SW480 (cell line): ENCODE results near the gene ZNF883.
"Not testable (repeated sequence)": the region's sequence is repeated elsewhere in the genome, so short reads cannot be mapped to it uniquely, and the experiment has no call there.

ENCODE experiments used
- DNase-seq: peaks from one replicate; pipeline ENCODE4 v3.0.0-alpha.2; 2016; ENCODE audit warnings: low spot score

The ZNF883 gene

DNA sequence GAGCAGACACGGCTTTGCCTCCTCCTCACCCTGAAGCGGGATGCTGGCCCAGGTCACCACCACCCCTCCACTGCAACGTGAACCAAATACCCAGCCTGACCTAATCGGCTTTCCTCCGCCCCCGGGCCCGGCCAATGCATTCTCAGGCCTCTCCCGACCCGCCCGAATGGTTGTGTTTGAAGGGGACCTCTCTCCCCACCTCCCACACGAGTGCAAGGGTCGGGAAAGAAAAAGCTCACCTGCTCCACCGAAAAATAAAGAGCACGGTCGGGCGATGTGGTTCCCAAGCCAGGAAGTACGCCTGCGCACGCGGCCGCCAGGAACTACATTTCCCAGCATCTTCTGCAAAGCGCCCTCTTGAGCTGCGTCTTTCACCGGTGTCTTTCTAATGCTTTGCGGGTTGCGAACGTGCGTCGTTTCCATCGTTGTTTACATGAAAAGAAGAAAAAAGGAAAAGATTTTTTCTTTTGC is at the start of gene ZNF883:
Gene ZNF883, minus strand, starts transcription at position 282 of the 471 bp plus-strand sequence.
- no peak for DNase-seq

DNA sequence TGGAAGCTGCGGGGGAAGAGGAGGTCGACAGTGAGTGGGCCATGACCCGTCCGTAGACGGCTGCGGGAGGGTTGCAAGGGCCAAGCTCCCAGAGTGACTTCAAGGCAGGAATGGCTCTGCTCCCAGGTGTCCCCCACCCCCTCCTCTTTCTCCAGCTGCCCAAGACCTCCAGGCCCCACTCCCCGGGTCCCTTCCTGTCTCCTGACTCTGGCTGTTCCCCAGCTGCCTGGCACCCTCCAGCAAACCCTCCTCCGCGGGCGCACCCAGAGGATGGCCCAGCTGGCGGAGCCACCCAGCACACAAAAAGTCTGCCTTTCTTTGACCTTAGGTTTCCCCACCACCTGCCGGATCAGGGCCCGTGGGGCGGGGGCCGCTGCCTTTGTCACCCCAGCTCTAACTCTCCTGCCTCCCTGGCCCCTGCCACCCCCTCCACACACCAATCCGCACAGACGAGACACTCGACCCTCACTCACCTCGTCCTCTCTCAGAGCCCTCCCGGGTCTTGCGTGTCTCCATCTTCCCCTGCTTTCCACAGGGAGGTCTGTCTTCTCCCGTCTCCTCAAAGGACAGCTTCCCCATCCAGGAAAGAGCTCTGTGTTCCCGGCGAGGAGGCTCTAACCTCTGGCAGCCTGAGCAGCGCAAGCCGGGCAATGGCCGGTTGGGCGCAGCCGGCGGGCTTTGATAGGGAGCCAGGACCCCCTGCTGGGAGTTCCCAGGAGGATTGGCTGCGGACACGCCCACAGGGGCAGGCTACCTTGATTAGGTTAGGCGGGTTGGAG is 49.3 kb upstream of the ZNF883 start:
- DNase-seq: not testable (repeated sequence)

DNA sequence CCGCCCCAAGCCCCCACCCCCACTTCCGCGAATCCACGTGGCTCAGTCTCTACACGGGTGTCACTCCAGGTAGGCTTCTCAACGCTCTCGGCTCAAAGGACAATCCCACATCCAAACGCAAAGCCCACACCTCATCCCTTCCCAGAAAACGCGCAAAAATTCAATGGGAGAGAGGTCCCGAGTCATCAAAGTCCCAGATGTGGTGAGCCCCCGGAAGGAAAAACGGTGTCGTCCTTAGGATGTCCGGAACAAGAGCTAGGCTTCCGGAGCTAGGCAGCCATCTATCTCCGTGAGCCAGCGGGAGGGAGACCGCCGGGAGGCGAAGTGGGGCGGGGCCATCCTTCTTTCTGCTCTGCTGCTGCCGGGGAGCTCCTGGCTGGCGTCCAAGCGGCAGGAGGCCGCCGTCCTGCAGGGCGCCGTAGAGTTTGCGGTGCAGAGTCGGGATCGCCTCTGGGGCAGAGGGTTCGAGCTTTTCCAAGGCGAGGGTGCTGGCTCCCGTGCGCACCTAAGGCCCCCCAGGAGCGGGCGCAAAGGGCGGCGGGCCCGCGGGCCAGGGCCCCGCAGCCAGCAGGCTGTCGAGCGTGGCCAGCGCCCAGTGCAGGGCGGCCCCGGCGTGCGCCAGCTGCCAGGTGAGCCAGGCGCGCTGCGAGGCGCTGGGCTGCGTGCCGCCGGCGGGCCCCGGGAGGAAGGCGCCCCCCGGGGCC is 47.7 kb upstream of the ZNF883 start:
- DNase-seq: not testable (repeated sequence)

DNA sequence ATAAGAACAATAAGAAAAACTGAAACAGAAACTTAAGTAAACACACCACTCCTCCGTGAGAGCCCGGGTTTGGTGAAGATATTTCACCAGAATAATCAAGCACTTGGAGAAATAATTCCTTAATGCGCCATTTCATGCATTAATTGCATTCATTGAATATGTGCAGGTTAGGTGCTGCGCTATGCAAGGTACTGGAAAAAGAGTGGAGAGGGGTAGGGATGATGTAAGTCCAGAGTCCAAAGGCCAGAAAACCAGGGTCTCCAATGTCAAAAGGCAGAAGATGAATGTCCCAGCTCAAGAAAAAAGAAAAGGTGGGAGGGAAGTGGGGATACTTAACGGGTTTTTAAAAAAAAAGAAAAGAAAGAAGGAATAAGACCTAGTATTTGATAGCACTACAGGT is 45.2 kb upstream of the ZNF883 start:
- DNase-seq: no peak

DNA sequence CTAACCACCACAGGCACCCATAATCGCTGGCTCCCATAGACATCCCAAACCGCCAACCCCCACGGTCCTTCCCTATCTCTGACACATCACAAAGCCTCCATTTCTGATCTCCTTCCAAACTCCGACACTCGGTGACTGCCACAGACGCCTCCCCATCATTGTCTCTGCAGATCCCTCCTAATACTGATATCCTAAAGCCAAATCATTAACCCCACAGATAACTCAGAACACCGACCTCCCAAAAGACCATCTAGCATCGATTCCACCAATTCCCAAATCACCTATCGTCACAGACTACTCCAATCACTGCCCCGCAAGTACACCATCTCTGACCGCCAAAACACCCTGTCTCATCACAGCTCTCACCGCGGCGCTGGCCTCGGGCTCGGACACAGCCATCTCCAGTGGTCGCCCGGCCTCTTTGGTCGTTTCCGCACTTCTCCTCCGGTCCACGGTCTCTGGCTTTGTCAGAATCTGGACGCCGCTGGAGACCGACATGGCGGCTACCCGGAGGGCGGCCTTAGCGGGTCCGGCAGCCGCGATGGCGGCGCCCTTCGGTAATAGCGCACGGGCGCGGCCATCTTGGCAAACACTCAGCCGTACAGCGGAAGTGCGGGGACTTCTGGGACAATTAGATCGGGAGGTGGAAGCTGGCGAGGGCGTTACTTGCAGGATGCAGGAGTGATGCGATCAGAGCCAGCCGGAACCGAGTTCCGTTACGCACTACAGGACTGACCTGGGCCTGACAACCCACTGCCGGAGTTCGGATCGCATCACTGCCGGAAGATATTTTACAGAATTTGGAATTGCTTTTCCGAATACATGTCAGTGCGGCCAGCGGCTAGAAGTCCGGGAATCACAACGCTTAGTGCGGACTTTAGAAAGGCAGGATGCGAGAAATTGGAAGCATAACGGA is 44.5 kb upstream of the ZNF883 start, which contains the start of gene ZFP37:
Gene ZFP37, minus strand, starts transcription at position 534 of the 916 bp plus-strand sequence. Its CDS starts 36 bp downstream, at position 498.
- DNase-seq: peak; percentile 94

GRCh38 chr9:113042884-113043657 is 31.1 kb upstream of the ZNF883 start:
- DNase-seq: peak; percentile 6

DNA sequence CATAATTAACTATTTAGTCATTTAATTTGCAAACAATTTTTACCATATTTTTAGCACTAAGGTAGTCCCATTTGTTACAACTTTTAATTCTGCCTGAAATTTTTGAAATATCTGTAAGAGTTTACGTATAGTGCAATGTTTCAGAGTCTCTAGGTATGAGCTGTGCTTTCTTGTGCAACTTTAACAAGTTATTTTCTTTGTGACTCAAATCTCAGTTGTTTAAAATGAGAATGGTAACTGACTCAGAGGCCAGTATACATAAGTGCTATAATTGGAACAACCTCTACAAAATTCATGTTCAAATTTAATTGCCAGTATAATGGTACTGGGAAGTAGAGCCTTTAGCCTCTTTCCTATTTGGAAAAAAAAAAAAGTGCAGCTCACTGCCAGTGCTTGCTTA is 14.2 kb upstream of the ZNF883 start:
- DNase-seq: no peak

DNA sequence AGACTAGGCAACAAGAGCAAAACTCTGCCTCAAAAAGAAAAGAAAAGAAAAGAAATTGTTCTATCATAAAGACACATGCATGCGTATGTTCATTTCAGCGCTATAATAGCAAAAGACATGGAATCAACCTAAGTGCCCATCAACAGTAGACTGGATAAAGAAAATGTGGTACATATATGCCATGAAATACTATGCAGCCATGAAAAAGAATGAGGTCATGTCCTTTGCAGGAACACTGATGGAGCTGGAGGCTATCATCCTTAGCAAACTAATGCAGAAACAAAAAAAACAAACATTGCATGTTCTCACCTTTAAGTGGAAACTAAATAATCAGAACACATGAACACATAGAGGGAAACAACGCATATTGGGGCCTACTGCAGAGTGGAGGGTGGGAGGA is 6.3 kb upstream of the ZNF883 start:
- no peak for DNase-seq

DNA sequence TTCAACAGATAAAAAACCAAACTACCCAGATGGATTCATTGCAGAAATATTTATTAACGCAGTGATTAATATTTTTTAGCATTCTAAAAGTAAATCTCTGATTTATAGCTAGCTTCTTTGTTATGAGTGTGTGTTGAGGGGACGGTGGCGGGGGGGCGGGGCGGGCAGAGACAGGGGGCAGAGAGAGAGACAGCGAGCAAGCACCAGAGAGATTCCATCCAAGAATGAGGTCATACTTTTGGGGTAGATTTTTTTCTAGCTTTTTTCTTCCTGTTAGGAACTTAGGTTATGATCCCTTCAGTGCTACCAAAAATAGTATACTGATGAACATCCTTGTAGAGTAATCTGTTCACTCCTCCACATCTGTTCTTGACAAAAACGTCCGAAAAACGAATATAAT is 500 bp upstream of the ZNF883 start:
- DNase-seq: no peak

GRCh38 chr9:113005777-113006176 is 6.2 kb downstream of the ZNF883 start:
- peak; percentile 2 for DNase-seq

- DNase-seq: no peak
Observed at GRCh38 chr9:112997236-112997941, 14.6 kb downstream of the ZNF883 start.

DNA sequence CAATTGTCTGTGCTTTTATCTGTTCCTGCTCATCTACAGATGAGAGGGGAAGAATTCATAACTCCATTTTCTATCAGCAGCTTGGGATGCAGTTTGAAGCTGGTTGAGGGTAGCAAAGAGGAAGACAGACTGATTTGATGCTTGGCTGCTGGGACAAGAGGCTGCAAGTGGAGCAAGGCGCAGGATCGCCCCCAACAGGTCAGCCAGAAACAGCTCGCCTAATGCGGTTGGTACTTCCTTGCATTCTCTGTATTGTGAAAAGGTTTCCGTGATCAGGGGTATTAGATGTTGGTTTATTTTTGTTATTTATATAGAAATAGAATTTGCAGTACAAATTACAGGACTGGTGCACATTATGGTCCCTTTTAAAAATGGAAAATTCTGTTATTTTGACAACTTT is 40.6 kb downstream of the ZNF883 start:
- peak; percentile 8 for DNase-seq

GRCh38 chr9:112970939-112971338 is 41.1 kb downstream of the ZNF883 start:
- DNase-seq: peak; percentile 42

DNA sequence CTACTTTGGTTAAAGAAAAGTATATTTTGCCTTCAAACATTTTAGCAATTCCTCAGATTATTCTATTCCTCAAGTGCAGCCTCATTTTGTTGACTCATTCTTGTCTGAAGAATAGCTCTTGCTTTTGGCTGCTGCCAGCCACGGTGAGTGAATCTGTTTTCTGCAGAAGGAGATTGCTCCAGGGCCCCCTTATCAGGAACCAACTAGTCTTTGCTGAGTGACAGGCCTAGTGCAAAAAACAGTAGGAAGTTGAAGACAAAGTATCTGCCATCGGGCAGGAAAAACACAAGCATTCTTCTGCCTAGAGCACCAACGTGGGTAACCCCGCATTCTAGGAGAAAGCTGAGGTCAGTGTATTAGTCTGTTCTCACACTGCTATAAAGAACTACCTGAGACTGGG is 42.3 kb downstream of the ZNF883 start:
- DNase-seq: no peak

- DNase-seq: no peak
Observed at GRCh38 chr9:112955550-112955949, 56.4 kb downstream of the ZNF883 start.

DNA sequence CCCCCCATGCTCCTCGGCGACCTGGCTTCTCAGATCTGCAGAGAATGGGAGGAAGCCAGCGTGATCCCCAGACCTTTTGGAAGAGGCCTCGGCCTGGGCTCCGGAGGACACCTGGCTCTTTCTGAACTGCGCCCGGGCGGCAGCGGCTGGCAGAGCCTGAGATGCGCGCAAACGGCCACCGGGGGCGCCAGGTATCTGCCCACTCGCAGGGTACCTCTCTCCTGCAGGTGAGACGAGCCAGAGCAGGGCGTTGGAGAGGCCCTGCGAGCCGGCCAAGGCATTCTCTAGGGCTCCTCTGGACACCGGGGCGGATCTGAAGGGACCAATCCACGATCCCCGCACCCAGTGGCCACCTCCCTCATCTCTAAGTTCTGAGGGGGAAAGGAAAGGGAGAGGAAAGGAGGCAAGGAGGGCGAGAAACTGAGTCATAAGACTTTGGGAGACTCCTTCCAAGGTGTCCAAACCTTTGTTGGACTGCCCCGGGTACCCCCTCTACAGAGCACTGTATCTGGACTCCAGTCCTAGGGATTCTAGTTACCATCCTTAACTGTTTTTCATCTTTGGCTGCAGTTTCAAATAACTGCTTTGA is 66.3 kb downstream of the ZNF883 start:
- no peak for DNase-seq

GRCh38 chr9:112939418-112939817 is 72.6 kb downstream of the ZNF883 start:
- no peak for DNase-seq

- no peak for DNase-seq
Observed at GRCh38 chr9:112933696-112934095, 78.3 kb downstream of the ZNF883 start.

- peak; percentile 65 for DNase-seq
Observed at GRCh38 chr9:112925058-112925641, 86.8 kb downstream of the ZNF883 start.

GRCh38 chr9:112921549-112921948 is 90.4 kb downstream of the ZNF883 start:
- peak; percentile 69 for DNase-seq
